Activated T-cell treated with anti-CD3 and anti-CD28 coated beads, Interleukin-2, amount 50 U/mL, for 4 hours (primary cell): Measurements from ENCODE around the gene MAP2K7. TPM values are rescaled to one million over a fixed set of nuclear protein-coding genes. Genes with fewer than 3 reads are reported as not detected.
"Not testable (repeated sequence)": the region's sequence is repeated elsewhere in the genome, so short reads cannot be mapped to it uniquely, and the experiment has no call there.

Experiments
- ATAC-seq, 2 donors: fragments of 200-7000 bp; cut with Tn5 transposase; one replicate each; pipeline ENCODE4 v1.10.0; 2021
- DNase-seq: peaks from one replicate; pipeline ENCODE4 v3.0.0-alpha.2; 2020
- H3K27me3 Mint-ChIP-seq: one replicate; pipeline ENCODE4 v1.8.0; 2021; ENCODE audit warnings: low read depth, mixed read lengths
- H3K36me3 Mint-ChIP-seq: one replicate; pipeline ENCODE4 v1.8.0; 2022; ENCODE audit warnings: mixed read lengths; ENCODE audit not compliant: insufficient read depth
- H3K4me1 Mint-ChIP-seq: one replicate; pipeline ENCODE4 v1.8.0; 2021; ENCODE audit warnings: low read depth, mixed read lengths
- H3K4me3 Mint-ChIP-seq: one replicate; pipeline ENCODE4 v1.8.0; 2021; ENCODE audit warnings: mild to moderate bottlenecking, moderate library complexity, mixed read lengths
- H3K9me3 Mint-ChIP-seq: one replicate; pipeline ENCODE4 v1.8.0; 2021; ENCODE audit warnings: mixed read lengths
- total RNA-seq, 3 donors: library from RNA; stranded (reverse); gene quantifications; one replicate each; pipeline ENCODE4 v1.2.1, GENCODE V29; 2021

Gene MAP2K7
- total RNA-seq, 3 donors from 2014 or later, result 40.4 to 44.0 (median 43.3) TPM

DNA sequence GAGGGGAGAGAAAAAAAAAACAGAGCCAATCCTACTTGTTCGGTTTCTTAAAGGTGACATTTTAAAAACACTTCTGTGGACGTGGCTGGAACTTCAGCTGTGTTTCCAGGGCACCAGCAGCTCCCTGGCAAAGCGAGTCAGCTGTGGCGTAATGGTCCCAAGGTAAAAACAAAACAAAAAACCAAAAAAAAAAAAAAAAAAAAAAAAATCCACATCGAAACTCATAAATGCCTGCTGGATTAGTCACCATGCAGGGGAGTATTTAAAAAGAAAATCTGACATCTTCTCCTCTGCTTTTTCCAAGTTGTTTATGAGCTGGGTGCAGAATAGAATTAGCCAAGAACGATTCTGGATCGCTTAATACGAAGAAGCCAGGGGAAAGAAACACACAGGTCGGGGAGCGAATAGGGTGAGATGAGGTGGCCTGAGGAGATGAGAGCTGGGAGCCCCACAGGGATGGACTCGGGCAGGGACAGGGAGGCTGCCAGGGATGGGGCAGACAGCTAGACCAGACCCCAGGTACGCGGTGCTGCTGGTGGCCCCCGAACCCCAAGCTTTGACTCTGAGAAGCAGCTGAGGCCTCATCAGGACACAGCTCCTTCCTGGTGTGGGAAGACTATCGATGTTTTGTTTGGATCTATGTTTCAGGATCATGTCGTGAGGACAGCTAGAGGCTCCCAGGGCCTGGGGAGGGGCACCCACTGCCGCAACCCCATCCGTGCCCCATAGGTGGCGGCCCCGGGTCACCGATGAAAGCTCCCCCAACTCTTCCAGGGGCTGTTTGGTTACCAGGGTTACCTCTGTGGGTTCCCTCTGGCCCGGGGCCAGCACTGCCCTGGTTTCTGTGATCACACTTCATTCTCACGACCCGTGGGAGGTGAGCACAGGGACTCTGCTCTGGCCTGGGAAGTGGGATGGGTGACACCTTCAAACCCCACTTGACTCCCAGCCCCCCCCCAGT, 25.3 kb downstream of the MAP2K7 start:
- peak; percentile 51 for DNase-seq
- H3K4me3 Mint-ChIP-seq, result no peak overlapping the region
- no peaks in the 10 kb centered on the region for H3K27me3 Mint-ChIP-seq
- peaks cover 8% of the 10 kb centered on the region for H3K36me3 Mint-ChIP-seq
- H3K9me3 Mint-ChIP-seq, result no peaks in the 10 kb centered on the region
- H3K4me1 Mint-ChIP-seq, result peaks cover 22% of the 10 kb centered on the region
- peak; percentile 26 to 28 for ATAC-seq

DNA sequence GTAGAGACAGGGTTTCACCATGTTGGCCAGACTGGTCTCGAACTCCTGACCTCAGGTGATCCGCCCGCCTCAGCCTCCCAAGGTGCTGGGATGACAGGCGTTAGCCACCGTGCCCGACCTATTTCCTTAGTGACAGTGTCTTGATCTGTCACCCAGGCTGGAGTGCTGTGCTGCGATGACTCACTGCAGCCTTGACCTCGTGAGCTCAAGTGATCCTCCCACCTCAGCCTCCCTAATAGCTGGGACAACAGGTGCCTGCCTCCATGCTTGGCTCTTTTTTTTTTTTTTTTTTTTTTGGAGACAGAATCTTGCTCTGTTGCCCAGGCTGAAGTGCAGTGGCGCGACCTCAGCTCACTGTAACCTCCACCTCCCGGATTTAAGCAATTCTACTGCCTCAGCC, 26.4 kb downstream of the MAP2K7 start:
- DNase-seq, ATAC-seq, H3K36me3 Mint-ChIP-seq, H3K27me3 Mint-ChIP-seq, H3K4me3 Mint-ChIP-seq, H3K9me3 Mint-ChIP-seq: not testable (repeated sequence)
- H3K4me1 Mint-ChIP-seq, result peaks cover 19% of the 10 kb centered on the region

DNA sequence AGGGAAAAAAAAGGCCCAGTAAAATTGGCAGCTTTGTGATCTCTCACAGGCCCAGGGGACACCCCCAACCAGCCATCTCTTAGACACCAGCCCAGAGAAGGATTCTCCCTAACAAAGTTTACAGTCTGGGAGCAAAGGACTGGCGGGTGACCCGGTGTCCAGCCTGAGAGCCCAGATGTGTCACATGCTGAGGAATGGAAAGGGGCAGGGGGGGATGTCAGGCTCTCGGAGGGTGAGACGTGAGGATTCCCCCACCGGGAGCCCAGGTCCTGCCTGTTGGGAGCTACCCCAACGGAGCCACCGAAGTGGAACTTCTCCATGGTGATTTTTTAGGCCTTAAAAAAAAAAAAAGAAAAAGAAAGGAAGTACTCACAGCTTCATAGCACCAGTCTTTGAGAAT, 27.1 kb downstream of the MAP2K7 start:
- H3K36me3 Mint-ChIP-seq, result peaks cover 10% of the 10 kb centered on the region
- H3K4me1 Mint-ChIP-seq, result peaks cover 18% of the 10 kb centered on the region
- no peaks in the 10 kb centered on the region for H3K27me3 Mint-ChIP-seq
- DNase-seq, result no peak
- H3K4me3 Mint-ChIP-seq, result no peak overlapping the region
- H3K9me3 Mint-ChIP-seq, result no peaks in the 10 kb centered on the region
- ATAC-seq, result no peak

DNA sequence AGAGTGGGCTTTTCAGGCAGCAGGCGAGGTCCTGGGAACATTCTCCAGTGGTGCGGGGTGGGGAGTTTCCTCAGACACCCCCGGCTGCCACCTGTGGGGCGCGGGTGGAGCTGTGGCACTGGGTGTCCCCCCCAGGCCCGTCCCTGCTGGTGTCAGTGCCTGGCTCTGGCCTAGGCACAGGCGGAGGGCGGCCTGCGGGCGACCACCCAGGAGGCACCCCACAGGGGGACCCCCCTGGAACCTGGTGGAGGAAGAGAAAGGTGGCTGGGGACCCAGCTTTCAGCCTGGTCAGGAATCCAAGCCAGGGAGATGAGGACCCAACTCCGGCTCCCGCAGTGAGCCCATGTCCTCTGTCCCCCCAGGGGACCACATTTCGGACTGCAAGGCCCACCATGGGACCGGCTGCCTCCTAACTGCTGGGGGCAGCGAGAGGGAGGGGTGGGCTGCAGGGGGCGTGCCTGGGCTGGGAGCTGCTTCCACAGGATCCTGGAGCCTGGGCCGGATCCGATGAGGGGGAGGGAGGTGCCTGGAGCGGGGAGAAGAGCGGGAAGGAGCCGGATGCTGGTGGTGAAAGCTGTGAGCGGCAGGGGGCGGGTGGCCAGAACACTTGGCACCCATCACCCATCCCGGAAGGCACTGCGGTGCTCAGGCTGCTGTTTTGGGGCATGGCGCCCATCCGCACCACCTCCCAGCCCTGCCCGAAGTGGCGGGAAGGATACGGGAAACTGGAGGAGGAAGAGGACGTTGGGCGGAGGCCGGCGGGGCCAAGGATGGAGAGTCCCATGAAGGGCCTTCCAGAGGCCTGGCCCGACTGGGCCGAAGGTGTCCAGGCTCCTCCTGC, 27.8 kb downstream of the MAP2K7 start:
- peaks cover 11% of the 10 kb centered on the region for H3K36me3 Mint-ChIP-seq
- no peaks in the 10 kb centered on the region for H3K9me3 Mint-ChIP-seq
- H3K27me3 Mint-ChIP-seq, result no peaks in the 10 kb centered on the region
- no peak overlapping the region for H3K4me3 Mint-ChIP-seq
- DNase-seq (no peak), ATAC-seq (no peak)
- peaks cover 15% of the 10 kb centered on the region for H3K4me1 Mint-ChIP-seq

DNA sequence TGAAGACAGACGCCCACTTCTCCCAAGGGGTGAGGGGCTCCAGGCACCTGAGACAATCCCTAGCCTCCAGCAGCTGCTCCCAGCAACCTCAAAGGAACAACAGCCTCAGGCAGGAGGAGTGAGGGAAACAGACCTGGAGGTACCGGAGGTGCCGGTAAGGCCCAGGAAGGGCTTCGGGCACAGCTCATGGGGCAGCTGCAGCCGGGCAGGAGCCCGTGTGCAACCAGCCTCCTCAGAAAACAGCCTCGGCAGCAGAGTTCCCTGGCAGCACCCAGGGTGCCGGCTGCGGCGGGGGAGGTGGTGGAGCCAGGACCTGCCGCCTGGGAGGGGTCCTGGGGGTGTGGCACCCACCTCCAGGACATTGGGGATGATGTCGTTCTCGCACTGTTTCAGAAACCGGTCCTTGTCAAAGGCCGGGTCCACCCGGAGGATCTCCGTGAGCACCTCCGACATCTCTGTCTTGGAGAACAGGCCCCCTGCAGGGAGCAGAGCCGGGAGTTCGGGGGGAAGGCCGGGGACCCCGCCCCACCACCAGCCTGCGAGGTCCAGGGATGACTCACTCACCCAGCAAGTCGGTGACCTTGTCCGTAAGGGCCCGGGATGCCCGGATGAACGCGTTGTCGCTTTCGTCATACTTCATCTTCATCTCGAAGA, 28.7 kb downstream of the MAP2K7 start:
- peaks cover 11% of the 10 kb centered on the region for H3K36me3 Mint-ChIP-seq
- H3K9me3 Mint-ChIP-seq, result no peaks in the 10 kb centered on the region
- H3K4me1 Mint-ChIP-seq, result peaks cover 13% of the 10 kb centered on the region

DNA sequence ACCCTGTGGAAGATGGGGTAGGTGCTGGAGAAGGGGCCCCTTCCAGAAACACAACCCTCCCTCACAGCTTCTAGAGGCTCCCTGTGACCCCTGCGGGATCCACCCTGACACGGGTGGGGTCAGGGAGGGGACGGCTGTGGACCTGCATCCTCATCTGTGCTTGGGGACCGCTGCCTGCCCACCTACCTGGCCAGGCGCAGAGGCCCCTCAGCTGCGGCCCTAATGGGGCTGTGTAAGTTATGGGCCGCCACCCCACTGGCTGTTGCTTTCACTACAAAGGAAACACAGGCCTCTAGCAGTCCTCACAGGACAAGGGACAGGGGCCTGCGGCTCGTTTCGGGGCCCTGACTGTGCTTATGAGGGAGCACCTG, 29.2 kb downstream of the MAP2K7 start:
- H3K9me3 Mint-ChIP-seq, result no peaks in the 10 kb centered on the region
- no peaks in the 10 kb centered on the region for H3K27me3 Mint-ChIP-seq
- H3K4me3 Mint-ChIP-seq, result no peak overlapping the region

More for the DNA sequence above, 28.7 kb downstream of the MAP2K7 start:
- ATAC-seq (no peak), DNase-seq (no peak)
- Mint-ChIP-seq H3K4me3 (no peak overlapping the region), H3K27me3 (no peaks in the 10 kb centered on the region)

DNA sequence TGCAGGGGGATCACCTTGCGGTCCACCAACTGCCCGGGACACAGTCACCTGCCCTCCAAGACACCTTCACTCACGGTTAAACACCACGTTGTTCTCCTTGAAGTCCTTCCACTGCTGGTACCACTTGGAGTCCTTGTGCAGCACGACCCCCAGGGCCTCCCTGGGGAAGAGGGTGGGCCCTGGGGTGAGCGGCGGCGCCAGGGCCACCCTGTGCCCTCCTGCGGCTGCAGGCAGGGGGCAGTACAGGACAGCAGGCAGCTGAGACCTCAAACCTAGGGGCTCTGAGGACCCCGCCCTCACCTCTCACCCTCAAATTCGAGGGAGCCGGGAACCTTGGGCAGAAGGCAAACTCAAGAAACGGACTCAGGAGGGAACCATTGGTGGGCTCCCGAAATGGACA, 29.7 kb downstream of the MAP2K7 start:
- no peak overlapping the region for H3K4me3 Mint-ChIP-seq
- no peak for ATAC-seq
- H3K4me1 Mint-ChIP-seq, result peaks cover 10% of the 10 kb centered on the region
- H3K9me3 Mint-ChIP-seq, result no peaks in the 10 kb centered on the region
- H3K27me3 Mint-ChIP-seq, result no peaks in the 10 kb centered on the region
- no peak for DNase-seq
- H3K36me3 Mint-ChIP-seq, result peaks cover 14% of the 10 kb centered on the region

More for the DNA sequence above, 29.2 kb downstream of the MAP2K7 start:
- no peak for ATAC-seq
- peaks cover 13% of the 10 kb centered on the region for H3K36me3 Mint-ChIP-seq
- H3K4me1 Mint-ChIP-seq, result peaks cover 13% of the 10 kb centered on the region
- DNase-seq, result no peak

DNA sequence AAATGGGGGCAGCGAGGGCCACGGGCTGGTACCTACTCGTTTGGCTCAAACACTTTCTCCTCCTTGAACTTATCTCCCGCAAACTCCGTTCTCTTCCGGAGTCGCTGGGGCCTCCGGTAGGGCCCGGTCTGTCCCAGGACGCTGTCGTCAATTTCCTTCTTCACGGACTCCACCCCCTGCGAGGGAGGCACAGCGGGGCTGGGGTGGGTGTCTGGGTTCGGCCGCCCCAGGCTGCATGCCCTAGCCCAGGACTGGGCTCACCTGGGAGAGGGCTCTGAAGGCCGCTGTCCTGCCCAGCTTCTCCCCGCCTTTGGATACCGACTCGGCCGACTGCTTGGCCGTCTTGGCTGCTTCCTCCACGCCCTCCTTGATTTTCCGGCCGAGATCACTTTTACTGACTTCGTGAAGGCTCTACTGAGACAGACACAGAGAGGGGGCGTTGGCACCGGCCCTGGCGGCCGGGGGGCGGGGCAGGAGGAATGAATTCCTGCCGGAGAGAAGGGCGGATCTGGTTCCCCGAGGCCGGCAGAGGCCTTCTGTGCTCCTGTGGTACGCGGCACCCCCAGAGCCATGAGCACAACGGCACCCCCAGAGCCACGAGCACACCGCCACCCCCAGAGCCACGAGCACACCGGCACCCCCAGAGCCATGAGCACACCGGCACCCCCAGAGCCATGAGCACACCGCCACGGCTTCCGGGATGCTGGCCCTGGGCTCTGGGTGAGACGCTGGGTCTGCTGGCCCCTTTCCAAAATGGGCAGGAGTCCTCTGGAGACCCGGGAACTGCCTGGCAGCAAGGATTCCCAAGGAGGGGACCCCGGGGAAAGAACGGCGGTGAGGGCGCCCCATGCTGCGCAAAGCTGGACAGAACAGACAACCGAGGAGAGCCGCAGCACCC, 30.4 kb downstream of the MAP2K7 start:
- Mint-ChIP-seq H3K36me3 (peaks cover 14% of the 10 kb centered on the region), H3K4me1 (peaks cover 8% of the 10 kb centered on the region), H3K27me3 (no peaks in the 10 kb centered on the region), H3K4me3 (no peak overlapping the region), H3K9me3 (no peaks in the 10 kb centered on the region)
- DNase-seq (no peak), ATAC-seq (no peak)

DNA sequence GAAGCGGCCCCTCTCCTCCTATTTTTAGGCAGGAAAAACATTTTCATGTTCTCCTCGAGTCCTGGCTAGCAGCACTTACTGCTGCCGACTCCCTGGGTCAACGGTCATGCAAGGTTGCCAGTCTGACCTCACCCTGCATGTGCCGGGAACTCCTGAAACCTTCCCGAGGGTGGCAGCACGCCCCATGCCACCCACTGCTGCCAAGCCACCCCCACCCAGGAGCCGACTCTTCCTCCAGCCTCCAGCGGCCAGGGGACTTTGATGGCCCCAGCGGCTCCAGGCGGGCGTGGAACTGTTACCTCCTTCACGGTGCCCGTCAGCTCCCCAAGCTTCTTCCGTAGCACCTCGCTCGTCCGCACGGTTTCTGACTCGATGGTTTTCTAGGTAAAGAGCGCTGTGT, 31.1 kb downstream of the MAP2K7 start:
- Mint-ChIP-seq H3K9me3 (no peaks in the 10 kb centered on the region), H3K27me3 (no peaks in the 10 kb centered on the region), H3K4me3 (no peak overlapping the region), H3K36me3 (peaks cover 14% of the 10 kb centered on the region), H3K4me1 (peaks cover 3% of the 10 kb centered on the region)
- ATAC-seq, result no peak
- DNase-seq, result no peak

DNA sequence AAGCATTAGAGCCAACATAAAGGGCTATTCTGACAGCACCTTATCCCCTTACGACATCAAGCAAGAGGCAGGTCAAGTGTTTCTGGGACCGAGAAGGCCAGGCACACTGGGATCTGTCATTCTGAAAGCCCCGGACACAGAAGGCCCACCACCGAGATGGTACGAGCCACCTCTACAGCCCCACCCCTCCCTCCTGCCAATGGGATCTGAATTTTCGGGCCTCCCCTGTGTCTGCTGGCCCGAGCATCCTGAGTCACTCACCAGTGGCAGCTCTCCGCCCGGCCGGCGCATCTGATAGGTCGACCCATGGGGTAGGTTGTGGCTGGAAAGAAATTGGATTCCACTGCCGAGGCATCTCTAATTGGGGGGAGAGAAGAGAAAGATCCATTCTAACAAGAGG, 37.2 kb downstream of the MAP2K7 start:
- Mint-ChIP-seq H3K9me3 (no peaks in the 10 kb centered on the region), H3K4me3 (peak overlapping the region; percentile 38), H3K36me3 (peaks cover 15% of the 10 kb centered on the region), H3K4me1 (peaks cover 35% of the 10 kb centered on the region), H3K27me3 (no peaks in the 10 kb centered on the region)
- no peak for DNase-seq
- ATAC-seq, result no peak

DNA sequence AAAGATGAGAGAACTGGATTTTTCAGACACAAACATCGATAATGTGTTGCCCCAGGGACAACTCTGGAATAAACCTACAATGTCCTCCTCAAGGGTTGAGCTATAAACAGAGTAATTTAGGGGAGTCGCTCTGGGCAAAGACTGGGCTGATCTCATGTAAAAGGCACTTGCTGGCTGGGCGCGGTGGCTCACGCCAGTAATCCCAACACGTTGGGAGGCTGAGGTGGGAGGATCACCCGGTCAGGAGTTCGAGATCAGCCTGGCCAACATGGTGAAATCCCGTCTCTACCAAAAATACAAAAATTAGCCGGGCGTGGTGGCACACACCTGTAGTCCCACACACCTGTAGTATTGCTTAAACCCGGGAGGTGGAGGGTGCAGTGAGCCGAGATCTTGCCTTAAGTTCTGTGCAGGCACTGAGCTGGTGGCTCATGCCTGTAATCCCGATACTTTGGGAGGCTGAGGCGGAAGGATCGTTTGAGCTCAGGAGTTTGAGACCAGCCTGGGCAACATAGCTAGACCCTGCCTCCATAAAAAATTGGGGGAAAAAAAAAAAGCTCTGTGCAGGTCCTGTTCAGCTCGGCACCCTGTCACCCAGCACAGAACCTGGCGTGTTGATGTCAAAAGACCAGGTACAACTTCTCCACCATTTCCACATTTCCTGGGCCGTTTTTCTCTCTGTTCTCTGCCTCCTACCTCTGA, 38.4 kb downstream of the MAP2K7 start:
- no peak for ATAC-seq

DNA sequence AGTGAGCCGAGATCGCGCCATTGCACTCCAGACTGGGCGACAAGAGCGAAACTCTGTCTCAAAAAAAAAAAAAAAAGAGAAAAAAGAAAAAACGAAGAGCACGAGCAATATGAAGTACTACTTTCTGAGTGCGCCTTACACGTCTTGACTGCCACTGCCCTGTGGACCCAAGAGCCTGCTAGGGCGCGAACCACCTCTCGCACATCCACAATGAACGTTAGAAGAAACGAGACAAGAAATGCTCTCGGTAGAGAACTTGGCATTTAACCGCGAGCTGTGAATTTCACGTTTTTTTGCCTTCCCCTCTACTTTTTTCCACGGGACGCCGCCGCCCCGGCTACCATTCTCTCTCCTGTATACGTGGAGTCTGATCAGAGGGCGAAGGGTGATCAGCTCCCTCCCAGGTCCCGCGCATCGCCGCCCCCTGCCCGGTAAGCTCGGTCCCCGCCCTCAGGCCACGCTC, 39.3 kb downstream of the MAP2K7 start:
- peaks cover 12% of the 10 kb centered on the region for H3K36me3 Mint-ChIP-seq
- peak; percentile 32 for DNase-seq
- peaks cover 35% of the 10 kb centered on the region for H3K4me1 Mint-ChIP-seq
- H3K27me3 Mint-ChIP-seq, result no peaks in the 10 kb centered on the region
- no peaks in the 10 kb centered on the region for H3K9me3 Mint-ChIP-seq
- peak overlapping the region; percentile 96 for H3K4me3 Mint-ChIP-seq
- peak; percentile 20 to 21 for ATAC-seq

More for the DNA sequence above, 38.4 kb downstream of the MAP2K7 start:
- Mint-ChIP-seq H3K9me3 (no peaks in the 10 kb centered on the region), H3K4me1 (peaks cover 35% of the 10 kb centered on the region), H3K4me3 (peak overlapping the region; percentile 96), H3K27me3 (no peaks in the 10 kb centered on the region), H3K36me3 (peaks cover 15% of the 10 kb centered on the region)
- DNase-seq, result no peak
